HG03066 (cell line): ENCODE data around the gene RPS6KA1.
"Not testable (repeated sequence)": the region's sequence is repeated elsewhere in the genome, so short reads cannot be mapped to it uniquely, and the experiment has no call there.

Experiments
- ATAC-seq: cut with Tn5 transposase; IDR thresholded peaks from one replicate; pipeline ENCODE4 v1.9.1; 2021; ENCODE audit warnings: low read depth; ENCODE audit not compliant: unreplicated experiment

Gene RPS6KA1

DNA sequence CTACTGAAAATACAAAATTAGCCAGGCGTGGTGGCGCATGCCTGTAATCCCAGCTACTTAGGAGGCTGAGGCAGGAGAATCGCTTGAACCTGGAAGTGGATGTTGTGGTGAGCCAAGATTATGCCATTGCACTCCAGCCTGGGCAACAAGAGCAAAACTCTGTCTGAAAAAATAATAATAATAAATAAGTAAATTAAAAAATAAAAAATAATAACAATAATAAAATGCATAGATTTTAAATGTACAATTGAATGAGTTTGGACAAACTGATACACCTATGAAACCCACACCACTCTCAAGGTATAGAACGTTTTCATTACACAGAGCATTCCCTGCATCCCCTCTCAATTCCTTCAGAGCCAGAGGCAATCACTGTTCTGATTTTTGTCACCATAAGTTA is 55.0 kb downstream of the RPS6KA1 start:
- ATAC-seq, result not testable (repeated sequence)

DNA sequence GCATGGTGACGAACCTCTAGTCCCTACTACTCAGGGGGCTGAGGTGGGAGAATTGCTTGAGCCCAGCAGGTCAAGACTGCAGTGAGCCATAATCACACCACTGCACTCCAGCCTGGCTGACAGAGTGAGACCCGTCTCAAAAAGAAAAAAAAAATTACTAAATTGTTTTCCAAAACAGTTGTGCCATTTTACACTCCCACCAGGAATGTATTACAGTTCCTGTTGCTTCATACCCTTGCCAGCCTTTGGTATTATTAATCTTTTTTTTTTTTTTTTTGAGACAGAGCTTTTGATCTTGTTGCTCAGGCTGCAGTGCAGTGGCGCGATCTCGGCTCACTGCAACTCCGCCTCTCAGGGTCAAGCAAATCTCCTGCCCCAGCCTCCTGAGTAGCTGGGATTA is 55.9 kb downstream of the RPS6KA1 start:
- ATAC-seq, result no peak

GRCh38 chr1:26593385-26593784 is 63.8 kb downstream of the RPS6KA1 start:
- no peak for ATAC-seq

GRCh38 chr1:26594593-26594992 is 65.0 kb downstream of the RPS6KA1 start:
- not testable (repeated sequence) for ATAC-seq

DNA sequence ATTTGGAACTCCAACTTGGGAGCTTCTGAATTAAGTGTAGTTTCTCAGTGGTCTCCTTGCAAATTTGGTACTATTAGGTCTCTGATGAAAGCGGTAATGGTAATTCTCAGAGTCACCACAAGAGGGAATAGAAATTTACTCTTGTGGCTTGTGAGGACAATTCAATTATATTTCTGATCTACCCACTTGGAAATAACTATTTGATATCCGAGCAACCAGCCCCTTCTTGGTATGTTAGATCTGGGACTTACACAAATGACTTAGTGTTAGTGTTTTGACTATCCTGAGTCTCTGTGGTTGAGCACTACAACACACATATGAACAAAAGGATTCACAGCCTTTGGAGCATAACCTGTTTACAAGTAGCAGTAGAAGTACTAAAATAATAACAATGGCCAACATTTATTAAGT is 68.1 kb downstream of the RPS6KA1 start:
- ATAC-seq, result no peak

DNA sequence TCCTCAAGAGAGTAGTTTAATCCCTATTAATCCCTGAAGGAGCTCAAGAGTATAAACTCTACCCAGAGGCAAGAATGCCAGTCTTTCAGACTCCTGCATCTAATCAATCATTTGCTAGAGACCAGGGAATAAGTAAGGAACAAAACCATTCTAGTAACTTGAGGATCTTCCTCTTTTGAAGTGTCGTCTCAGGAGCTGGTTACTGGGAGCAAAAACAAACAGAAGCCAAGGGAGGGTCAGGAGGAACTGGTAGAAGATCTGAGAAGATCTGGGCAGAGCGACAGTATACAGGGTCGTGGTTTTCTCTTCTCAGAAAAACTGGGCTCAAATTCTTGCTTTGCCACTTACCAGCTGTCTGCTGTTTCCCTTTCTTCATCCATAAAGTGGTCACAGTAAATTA is 69.3 kb downstream of the RPS6KA1 start:
- no peak for ATAC-seq

GRCh38 chr1:26602378-26602959 is 72.9 kb downstream of the RPS6KA1 start:
- no peak for ATAC-seq

DNA sequence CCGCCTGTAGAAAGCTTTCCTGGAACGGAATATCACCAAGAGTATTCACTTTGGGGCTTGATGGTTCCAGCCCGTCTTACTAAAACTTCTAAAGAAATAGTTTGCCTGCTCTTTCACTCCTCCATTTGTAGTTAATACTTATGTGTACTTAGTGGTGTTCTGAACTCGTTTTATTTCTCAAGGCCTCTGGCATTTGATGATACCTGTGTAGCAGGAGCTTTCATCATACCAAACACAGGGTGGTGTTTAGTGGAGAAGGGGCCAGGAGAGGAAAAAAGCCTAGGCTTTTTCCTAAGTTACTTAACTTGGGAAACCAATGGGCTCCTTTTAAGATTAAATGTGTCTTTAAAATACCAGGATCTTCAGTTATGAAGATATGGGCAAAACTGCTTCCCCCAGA is 74.3 kb downstream of the RPS6KA1 start:
- no peak for ATAC-seq

DNA sequence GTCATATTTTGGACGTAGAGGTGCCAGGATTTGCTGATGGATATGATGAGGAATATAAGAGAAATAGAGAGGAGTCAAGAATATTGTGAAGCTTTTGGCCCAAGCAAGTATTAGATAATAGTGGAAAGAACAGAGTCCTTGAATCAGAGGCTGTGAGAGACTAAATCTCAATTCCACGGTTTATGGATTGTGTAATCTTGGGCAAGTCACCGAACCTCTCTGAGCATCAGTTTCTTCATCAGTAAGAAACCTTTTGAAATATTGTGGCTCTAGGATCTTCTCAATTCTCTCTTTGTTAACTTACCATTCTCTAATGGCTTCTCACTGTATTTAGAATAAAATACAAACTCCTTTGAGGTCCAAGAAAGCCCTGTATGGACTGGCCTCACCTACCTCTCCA is 77.6 kb downstream of the RPS6KA1 start:
- ATAC-seq, result no peak

- no peak for ATAC-seq
Observed at GRCh38 chr1:26608895-26609294, 79.3 kb downstream of the RPS6KA1 start.

GRCh38 chr1:26610781-26611180 is 81.2 kb downstream of the RPS6KA1 start:
- ATAC-seq, result no peak

- not testable (repeated sequence) for ATAC-seq
Observed at GRCh38 chr1:26612627-26613026, 83.1 kb downstream of the RPS6KA1 start.

DNA sequence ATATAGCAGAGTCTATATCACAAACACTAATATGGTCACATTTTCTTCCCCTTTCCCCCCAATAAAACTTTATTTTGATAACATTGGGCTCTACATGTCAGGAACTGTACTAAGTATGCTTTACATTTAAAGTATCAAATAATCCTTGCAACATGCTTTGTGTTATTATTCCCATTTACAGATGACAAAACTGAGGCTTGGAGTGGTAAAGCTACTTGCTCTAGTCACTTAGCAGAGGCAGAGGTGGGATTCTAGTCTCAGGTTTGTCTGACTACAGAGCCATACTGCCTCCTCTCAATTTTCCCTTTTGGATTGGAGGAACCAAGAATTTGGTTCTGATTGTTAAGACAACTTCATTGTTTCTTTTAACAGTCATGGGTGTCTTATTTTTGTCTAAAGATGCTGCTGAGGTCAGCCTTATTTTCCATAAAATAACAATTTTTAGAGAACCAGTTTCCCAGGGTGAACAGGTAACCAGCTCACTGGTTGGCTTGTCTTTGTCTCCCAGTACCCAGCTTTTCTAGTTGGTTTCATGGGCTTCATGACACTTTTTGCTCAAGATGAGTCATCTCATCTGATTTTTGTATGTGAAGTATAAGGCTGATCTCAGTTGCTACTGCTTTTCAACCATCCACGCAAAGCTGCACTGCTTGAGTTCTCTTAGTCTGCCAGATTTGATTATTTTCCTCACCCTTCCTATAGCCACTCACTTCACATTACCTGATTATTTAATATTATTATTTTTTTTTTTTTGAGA is 85.3 kb downstream of the RPS6KA1 start:
- ATAC-seq, result no peak

DNA sequence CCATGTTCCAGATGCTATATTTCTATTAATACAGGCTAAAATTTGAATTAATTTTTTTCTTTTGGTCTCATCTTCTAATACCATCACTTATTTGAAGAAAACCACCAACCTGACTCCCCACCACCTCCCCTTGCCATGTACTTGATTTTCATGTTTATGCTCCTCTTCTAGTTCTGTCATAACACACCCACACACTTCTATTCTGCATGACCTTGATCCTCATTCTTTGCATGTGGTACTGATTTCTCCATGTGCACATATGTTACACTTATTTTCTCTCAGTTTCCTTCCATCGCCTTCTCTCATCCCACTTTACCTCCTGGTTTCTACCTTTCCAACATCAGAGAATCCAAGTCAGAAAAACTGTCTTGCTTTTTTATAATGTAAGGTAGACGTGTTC is 87.3 kb downstream of the RPS6KA1 start:
- ATAC-seq, result no peak

DNA sequence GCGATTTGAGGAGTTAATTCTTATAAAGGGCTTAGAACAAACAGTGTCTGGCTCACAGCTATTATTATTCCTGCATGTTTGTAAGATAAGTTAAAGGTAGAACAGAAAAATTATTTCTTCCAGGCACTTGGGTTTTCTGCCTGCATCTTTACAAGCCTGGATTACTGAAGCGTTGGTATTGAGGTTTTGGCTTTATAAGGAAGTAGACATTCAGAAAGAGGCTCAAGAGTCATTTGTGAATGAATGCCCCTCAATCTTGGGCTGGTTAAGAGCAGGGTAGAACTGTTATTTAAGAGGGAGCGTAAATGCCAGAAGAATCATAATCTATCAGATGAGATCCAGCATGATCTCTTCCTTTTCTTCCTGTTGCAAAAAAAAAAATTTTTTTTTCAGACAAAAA is 89.0 kb downstream of the RPS6KA1 start:
- ATAC-seq, result no peak
